GM19043 (cell line): ENCODE results near the gene GLIS2.

Experiments
- ATAC-seq: cut with Tn5 transposase; IDR thresholded peaks from one replicate; pipeline ENCODE4 v1.9.1; 2021; ENCODE audit warnings: low read depth; ENCODE audit not compliant: unreplicated experiment

Gene GLIS2

DNA sequence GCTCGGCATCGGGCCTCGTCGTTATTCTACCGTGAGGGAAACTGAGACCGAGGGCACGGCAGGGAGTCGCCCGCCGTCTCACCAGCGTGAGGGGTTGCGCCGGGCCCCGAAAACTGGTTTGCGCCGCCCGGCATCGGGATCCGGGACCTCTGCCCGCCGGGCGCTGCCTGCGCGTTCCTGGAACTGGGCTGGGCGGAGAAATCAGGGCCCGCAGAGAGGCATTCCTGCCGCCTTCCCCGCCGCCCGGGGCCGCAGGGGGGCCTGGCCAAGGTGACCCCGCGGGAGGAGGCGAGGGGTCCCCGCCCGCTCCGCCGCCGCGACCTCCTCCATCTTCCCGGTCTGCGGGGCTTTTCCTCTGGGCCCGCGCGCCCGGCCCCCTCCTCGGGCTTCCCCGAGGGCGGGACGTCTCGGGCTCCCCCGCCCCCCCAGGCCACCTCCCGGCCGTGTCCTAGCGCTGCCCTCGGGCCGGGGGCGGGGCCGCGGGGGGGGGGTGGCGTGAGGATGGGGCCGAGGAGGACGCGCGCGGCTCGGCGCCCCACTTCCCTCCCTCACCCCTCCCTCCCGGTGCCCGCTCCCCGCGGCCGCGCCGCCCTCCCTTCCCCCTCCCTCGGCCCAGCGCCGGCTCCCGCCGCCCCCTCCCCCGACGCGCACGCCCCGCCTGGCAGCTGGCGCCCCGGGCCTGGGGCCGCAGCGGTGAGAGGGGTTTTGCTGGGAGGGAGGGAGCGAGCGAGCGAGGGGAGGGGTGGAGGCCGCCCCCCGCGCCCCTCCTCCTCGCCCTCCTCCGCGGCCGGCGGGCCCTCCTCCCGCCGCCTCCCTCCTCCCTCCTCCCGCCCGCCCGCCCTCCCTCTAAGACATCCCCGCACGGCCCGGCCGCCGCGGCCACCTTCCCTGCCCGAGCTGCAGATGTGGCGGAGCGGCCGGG lies at the start of gene GLIS2:
TSS of gene GLIS2 (plus strand) at position 882 of the 922 bp plus-strand sequence. CDS start 16,214 bp downstream, outside the sequence.
- ATAC-seq = no peak

DNA sequence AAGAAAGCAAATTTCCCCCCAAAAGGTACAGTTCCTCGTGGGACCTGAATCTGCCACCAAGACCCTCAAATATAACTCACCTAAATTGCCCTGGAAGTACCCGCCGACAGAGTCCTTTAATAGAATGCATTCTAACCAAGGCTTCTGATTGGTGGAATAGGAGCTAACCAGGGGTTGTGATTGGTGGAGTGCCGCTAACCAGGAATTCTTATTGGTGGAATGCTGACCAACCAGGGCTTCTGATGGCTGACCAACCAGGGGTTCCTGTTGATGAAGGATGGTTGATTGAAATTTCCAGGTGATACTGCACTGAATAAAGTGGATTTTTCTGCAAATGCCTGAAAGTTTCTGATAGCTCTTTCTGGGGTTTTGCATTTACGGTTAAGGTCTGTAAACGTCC lies 49.5 kb upstream of the GLIS2 start:
- ATAC-seq = no peak

DNA sequence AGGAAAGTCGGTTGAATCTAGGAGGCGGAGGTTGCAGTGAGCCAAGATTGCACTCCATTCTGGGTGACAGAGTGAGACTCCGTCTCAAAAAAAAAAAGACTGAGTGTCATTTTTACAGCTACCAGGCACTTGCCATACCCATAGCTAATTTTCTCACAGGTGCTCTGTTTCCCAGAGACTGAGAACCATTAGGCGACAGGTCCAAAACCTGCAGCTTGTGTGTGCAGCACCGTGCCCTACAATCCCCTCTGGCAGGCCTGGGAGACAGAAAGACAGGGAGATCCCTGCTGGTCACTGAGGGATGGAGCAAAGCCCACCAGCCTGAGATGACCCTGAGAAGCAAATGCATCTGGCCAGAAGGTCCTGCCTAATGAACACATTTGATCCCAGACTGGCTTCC lies 45.8 kb upstream of the GLIS2 start:
- ATAC-seq = no peak

DNA sequence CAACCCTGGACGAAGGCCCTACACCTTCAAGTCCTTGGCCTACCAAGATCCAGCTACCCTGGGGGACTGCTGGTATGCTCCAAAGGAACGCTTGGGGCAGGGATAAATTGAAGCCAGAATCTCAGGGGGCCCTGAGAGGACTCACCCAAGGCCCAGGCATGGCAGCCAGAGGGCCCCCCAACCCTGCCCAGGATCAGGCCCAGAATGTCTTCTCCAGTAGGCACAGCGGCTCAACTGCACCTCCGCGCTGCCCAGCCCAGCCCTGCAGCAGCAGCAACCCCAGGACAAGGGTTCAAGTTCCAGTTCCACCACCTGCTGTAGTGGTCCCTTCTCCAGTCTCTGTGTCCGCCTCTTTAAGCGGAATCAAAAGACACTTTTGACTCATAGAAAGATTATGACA lies 45.3 kb upstream of the GLIS2 start:
- no peak for ATAC-seq

DNA sequence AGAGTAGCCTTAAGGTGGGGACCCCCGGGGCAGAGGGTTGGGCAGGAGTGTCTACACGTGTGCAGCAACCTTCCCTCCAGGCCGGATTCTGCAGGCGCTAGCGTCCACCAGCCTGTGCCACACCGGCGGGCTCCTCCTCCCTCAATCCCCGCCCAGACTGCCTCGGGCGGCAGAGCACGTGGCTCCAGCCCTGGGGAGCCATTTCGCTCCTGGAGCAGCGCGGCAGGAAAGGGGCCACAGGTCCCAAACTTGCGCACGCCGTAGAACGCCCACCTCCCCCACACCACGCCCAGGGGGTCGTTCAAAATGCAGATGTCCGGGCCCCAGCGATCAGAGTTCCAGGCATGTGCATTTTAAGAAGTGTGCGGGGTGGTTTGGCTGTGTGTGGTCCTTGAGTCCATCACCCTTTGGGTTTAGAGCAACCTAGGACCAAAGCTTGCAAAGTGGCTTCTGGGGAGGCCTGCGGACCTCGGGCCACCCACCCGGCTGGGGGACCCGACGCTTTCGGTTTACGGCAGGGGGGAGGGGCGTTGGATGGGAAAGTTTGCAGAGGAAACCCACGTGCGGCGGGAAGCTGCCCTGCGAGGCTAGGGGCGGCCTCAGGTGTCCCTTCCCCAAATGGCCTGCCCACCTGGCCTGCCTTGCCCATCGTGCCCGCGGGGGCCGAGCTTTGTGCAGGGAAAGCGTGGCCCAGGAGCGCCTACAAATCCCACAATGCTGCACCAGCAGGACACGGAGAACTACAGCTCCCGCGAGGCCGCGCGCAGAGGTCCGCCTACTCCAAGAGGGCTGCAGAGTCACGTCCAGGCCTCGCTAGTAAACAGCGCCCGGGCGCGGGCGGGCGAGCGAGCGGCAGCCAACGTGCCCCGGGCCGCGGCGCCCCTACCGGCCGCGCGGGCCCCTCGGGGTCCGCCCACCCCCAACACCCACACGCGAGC lies 44.4 kb upstream of the GLIS2 start:
- peak; percentile 54 for ATAC-seq

DNA sequence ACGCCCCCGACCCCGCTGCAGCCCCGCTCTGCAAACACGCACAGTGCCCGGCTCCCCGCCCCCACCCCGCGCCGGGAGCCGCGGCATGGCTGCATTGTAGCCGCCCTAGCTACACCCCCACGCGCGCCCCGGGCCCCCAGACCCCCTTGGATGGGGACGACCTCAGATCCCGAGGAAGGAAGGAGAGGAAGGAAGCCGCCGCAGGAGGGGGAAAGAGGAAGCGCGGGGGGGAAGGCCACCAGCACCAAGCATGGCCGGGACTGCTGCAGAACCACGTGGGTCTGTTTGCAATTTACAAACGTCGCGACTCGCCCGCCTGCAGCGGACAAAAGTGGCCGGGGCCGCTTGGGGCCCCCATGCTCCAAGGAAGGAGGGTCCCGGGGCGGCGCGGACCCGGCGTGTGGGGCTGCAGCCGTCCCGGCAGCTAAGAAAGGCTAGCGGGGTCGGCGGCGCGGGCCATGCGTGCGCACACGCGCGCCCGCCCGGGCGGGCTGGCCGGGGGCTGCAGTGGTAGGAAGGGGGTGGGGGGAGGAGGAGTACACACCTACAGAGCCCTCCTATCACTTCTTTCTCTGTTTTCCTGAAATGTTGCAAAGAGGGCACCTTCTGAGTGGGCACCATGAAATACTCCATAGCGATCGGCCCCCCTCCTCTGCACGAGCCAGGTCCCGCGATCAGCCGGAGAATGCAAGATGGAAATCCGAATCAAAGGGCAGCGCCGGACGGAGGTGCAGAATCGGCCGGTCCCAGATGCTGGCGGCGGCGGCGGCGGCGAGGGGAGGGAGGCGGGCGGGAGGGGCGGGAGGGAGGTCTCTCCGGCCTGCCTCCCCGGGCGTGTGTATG lies 43.5 kb upstream of the GLIS2 start:
- no peak for ATAC-seq

DNA sequence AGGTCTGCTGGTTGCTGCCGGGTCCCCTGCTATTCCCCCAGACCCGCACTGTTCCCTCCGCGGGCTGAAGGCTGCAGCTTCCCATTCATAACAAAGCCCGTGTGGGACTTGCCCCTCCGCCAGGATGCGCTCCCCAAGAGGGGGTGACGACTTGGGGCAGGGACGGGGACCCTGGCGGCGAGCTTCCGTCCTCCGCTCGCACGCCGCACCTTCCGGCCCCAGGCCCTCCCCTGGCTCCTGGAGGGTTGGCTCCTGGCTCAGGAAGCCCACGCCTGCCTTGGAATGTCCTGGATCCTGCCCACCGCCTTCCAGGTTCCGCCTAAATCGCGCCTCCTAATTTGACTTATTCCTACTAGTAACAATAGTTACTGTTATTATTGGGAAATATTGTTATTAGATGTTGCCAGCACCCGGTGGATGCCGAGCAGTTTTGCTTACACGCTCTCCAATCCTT lies 42.0 kb upstream of the GLIS2 start:
- ATAC-seq = no peak

DNA sequence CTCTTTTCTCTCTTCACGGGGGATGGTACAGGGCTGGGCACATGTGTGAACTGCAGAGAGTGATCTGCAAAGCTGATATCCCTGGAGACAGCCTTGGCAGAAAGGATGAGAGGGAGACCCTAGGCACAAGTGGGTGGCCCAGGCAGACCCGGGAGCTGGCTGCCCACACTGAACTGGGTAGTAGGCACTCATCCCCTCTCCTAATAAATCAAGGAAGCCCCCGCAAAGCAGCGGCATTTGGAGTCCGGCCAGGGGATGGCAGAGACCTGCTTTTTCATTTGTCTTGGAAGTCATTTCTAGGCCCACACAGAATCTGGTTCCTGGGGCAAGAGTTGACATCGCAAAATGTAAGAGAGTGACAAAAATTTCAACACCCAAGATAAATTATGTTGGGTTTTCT lies 40.0 kb upstream of the GLIS2 start:
- no peak for ATAC-seq

DNA sequence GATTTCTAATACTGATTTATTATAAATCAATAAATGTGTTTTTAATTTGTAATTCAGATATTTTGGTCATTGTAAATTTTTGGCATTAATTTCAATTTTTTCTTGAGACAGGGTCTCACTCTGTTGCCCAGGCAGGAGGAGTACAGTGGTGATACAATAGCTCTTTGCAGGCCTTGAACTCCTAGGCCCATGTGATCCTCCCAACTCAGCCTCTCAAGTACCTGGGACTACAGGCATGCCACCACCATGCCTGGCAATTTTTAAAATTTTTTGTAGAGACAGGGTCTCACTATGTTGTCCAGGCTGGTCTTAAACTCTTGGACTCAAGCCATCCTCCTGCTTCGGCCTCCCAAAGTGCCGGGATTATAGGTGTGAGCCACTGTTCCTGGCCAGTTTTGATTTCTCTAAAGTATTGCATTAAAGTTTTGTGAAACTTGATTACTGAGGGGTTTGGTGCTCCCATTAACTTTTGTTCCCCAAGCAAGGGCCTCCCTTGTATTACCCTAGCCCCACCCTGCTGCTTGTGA lies 37.8 kb upstream of the GLIS2 start:
- no peak for ATAC-seq

DNA sequence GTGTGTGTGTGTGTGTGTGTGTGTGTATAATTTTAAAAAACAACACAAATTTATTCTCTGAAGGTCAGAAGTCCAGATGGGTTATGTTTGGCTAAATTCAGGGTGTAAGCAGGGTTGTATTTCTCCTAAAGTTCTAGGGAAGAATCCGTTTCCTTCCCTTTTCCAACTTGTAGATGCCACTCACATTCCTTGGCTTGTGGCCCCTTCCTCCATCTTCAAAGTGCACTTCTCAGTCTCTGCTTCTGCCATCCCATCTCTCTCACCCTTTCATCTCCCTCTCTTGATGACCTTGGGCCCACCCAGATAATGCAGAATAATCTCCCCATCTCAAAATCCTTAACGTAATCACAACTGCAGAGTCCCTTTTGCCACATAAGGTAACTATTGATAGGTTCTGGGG lies 35.2 kb upstream of the GLIS2 start:
- ATAC-seq = no peak

DNA sequence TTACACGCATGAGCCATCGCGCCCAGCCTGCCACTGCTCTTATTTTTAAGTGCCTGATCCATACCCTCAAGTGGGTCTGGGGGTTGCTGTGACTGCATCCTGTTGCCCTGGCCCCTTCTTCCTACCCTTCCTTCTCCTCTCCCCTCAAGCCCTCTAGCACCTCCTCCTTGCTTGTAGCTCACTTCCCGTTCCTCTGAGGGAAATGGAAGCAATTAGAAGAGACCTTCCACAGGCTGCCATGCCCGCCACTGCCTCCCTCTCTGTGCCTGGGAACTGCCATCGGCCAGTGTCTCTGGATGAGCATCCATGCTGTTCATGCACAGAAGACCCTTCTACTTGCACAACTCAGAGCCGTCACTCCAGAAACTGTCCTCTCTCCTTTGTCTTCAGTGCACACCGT lies 32.4 kb upstream of the GLIS2 start:
- ATAC-seq = no peak

DNA sequence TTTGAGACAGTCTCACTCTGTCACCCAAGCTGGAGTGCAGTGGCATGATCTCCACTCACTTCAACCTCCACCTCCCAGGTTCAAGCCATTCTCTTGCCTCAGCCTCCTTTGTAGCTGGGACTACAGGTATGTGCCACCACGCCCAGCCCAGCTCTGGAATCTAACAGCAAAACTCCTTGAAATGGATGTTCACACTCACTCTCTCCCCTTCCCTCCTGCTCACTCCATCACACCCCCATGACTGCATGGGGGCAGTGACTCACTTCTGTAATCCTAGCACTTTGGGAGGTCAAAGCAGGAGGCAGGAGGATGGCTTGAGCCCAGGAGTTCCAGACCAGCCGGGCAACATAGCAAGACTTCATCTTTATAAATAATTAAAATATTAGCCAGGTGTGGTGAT lies 31.9 kb upstream of the GLIS2 start:
- ATAC-seq = no peak

DNA sequence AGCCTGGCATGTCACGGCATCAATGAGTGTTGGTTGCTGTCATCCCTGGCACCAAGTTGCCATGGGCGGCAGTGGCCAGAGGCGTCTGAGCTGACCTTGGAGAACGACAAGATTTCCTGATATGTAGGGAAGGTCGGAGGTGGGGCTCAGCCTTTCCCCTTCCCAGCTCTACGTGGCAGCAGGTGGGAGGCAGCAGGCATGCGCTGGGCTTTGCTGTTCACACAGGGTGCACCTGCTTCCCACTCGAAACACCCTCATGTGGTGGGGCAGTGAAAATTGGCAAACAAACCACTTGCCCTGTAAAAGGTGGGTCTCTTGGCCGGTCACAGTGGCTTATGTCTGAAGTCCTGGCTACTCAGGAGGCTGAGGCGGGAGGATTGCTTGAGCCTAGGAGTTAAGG lies 30.7 kb upstream of the GLIS2 start:
- ATAC-seq = no peak

DNA sequence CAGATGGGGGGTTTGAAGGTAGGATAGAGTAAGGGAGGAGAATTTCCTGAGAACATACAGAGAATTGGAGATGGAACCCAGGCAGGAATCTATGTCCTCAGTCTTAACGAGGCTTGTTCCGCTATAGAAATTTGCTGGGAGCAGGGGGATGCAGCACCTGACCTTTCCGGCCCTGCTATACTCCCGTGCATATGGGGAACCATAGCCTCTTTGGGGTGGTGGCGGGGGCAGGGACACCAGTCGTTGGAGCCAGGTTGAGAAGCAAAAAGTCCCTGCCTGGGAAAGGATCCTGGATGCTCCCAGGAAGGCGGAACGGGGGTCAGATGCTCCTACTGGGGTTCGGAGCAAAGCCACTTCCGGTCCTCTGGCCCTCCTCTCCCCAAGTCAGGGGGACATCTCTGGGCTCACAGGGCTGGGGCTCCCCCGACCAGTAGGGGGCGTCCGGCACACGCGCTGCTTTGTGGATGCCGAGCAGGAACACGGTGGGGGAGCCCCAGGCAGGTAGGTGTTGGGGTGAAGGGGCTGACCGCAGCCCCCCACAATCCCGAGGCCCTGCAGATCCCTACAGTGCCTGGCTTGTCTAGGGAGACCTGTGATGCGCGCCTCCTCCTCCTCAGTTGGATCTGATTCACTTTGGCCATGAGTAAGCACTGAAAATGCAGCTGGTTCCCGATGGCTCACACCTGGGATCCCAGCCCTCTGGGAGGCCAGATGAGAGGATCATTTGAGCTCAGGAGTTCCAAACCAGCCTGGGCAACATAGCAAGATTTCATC lies 27.5 kb upstream of the GLIS2 start:
- ATAC-seq = peak; percentile 53

DNA sequence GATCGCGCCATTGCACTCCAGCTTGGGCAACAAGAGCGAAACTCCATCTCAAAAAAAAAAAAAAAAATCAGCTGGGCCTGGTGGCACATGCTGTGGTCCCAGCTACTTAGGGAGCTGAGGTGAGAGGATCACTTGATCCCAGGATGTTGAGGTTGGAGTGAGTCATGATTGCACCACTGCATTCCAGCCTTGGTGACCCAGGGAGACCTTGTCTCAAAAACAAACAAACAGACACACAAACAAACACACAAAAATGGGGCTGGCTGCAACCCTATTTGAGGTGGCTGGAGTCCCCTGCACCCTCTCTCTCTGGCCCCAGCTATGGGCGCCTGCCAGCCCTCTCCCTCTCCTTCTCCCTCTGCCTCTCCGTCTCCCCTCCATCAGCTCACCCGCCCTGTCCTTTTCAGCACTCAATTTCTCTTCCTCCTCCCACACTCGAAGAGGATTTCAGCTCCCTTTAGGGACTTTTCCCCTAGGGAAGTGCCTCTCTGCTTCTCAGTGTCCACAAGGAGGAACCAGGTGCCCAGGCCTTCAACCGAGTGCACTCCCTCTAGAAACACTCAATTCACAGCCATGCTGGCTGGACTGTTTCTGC lies 25.5 kb upstream of the GLIS2 start:
- no peak for ATAC-seq

DNA sequence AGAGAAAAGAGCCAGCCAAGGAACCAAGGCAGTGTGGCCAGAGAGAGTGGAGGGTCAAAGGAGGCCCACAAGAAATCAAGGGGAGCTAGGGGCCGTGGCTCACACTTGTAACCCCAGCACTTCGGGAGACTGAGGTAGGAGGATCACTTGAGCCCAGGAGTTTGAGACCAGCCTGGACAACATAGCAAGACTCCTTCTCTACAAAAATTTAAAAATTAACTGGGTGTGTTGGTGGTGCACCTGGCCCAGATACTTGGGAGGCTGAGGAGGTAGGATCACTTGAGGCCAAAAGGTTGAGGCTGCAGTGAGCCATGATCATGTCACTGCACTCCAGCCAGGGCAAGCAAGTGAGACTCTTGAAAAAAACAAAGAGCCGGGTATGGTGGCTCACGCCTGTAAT lies 24.2 kb upstream of the GLIS2 start:
- no peak for ATAC-seq

DNA sequence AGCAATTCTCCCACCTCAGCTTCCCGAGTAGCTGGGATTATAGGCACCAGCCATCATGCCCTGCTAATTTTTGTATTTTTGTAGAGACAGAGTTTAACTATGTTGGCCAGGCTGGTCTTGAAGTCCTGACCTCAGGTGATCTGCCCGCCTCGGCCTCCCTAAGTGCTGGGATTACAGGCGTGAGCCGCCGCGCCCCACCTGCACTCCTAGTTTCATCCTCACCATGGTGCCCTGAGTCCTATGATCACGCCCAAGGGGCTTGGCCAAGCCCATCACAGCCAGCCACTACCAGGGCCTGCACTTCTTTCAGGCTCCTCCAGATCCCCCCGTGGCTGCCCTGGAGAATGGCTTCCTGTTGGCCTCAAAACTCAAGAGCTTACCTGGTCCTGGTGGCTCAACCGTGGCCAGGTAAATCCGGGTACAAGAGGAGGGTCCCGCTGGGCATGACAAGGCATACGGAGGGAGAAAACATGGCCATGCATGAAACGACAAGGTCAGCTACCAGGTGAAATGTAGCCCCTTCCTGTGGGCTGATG lies 22.6 kb upstream of the GLIS2 start:
- ATAC-seq = no peak

DNA sequence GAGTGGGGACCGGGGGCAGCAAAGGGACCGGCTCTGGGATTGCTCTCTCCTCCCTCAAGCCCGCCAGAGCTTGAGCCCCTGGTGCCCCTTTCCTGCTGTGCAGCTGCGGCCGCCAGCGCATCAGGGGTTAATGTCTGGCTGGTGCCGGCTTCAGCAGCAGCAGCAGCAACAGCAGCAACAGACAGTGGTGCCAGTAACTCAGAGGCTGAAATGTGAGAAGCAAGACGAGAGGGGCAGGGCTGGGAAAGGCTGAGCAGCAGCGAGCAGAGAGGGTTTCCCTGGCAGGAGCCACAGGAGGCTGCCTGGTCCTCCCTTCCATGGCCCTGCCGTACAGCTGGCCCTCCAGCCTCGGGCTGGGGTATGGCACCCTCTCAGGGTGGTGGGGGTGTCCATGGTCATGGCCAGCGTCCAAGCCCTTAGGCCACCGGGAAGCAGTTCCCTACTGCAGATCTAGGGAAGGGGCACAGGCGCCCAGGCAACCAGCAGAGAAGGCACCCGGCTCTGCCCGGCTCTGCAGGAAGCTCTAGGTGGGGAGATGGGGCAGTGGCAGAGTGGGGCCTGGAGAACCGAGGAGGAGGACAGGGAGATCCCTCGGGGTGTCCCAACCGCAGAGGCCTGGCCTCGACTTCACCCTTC lies 21.9 kb upstream of the GLIS2 start:
- ATAC-seq = no peak
